Stimulated activated CD4-positive, alpha-beta T cell treated with anti-CD3 and anti-CD28 coated beads, Interleukin-2, amount 100 ng/mL, for 48 hours (primary cell): ENCODE measurements around the gene POLR3E.
A peak's percentile ranks its signal among the peaks of the same experiment; 100 is the strongest.

ENCODE experiments used
- DNase-seq, 2 donors: peaks; one replicate each; pipeline ENCODE4 v3.0.0-alpha.2; 2020

Gene POLR3E

DNA sequence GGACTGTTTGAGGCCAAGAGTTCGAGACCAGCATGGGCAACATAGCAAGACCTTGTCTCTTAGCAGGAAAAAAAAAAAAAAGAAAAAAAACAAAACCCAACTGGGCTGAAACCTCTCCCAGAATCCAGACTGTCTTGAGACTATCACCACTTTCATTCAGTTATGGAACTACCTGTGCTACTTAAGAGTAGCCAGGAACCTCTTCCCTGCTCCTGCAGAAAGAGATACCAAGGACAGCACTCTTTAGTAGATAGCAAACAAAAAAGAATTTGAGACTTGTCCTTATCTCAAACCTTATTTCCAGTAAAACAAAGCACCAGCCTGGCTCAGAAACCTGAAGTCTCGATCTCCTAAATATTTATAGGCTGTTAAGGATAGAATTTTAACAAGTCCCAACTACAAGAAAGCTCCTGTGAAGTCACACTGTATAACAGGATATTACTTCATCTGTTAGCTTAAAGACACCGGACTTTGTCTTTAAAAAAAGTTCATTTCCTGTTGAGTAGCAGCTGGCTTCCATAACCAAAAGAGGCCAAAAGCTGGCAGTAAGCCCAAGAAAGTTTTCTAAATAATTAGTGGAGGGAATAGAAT lies 72.1 kb downstream of the POLR3E start:
- no peak for DNase-seq

DNA sequence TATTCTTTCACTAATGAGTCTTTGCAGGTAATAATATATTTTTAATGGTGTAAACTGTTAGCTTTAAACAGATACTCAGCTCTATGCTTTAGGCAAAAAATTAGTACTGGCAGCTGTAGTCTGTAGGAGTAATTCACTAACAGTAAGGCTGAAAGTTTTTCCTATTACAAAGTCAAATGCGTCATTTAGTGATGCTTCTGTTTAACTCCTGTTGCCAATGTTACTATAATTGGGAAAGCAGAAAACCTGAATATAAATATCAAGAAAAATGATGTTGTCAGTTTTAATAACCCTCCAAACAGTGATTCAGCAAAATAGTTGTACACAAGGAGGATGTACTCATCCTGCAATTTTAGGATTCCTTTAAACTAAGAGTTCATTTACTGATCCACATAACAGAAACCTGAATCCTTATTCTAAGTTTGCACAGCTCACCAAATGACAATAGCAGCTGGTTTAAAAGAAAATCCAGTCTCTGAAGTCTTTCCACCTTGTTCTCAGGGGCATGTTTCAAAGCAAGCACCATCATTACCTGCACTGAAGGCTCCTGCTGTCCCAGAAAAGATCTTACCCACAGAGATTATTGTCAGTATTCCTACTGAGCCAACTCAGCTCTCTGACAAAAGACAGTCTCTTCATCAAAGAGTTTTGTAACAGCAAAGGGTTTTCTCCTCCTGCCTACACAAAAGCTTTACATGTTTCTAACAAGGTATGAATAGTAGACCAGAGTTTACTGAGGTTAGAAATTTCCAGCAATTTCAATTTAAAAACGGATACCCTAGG lies 73.0 kb downstream of the POLR3E start:
- DNase-seq: no peak

DNA sequence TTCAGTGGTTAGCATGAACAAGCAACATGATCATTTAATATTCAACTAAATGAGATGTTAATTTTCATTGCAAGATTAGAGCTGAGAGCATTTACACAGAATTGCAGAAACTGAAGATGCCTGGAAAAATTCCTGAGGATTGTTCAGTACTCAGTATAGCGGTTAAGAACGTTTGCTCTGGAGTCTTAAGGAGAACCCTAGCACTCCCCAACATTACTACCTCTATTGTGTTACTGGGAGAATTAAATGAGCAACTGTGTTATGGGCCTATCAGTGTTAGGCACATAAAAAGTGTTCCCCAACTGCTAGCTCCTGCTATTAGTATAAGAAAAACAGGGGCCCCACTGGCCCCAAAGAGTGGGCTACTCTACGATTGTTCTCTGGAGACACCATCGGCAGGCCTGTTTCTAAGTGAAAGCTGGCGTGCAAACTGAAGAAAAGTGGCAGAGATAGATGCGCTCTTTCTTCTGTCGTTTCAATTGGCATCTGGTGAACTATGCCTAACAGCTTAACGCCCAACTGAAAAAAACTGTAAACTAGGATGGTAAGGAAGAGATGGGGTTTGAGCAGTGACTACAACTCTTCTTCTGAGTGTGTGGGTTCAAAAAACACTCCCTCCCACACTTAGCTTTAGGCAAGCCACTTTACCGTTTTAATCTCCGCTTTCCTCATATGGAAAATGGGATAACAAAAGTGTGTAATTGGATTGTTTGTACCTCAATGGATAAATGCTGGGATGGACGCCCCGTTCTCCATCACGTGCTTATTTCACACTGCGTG lies 75.9 kb downstream of the POLR3E start:
- DNase-seq: no peak

DNA sequence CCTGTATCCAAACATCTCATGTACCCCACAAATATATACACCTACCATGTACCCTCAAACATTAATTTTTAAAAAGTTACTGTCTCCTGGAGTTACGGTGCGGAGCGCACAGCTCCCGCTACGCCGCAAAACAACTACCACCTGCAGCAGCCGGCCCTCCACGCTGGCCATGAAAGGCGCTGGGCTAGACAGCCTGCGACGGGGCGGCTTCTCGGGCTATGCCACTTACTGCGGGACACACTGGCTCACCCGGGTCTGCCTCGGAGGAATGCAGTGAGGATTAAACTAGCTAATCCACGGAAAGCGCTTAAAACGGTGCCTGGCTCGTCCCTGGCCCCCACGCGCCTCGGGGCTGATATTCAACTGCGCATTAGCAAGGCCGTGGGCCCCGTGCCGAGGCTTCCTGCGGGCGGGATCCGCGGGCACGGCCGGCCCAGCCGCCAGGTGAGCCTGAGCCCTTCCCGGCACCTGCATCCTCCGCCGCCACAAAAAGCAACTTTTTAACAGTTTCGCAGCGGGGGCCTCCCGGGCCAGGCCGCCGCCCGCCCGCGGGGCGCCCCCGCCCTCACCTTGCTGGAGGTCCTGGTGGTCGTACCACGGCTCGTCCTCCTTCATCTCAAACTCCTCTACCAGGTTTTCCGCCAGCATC lies 76.6 kb downstream of the POLR3E start:
- peak; percentile 31 for DNase-seq

DNA sequence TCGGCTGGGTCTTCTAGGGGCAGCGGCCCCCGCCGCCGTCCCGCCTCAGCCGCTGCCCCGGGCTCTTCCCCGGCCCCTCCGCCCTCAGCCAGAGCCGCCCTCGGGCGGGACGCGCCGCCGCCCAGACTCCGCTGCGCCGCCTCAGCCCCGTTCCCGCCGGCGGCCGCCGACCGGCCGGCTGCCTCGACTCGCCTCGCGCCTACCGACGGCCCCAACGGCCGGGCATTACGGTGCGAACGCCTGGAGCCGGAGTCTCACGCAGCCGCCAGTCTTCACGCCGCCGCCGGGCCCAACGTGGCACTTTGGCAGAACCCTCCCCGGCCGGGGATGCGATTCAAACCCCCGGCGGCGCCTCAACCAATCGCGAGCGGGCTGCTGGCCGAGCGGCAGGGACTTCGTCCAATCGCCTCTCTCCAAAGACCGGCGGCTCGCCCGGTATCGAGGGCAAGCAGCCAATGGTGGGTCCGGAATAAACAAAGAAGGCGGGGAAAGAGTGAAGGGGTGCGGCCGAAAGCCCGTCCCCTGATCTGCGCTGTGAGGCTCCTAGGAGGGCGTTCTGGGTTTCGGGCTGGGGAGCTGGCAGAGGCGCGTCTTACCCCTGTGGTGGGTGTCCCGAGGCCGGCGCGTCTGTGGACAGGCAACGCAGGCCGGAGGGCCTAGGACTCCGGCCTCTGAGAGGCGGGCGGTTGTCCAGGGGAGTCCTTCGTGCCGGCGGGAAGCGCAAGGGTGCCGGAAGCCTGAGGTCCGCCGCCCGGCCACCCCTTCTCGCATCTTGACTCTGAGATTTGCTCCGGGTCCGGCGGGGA lies 77.3 kb downstream of the POLR3E start, which contains the start of gene CDR2:
CDR2 (minus strand) TSS at position 309 of the 806 bp plus-strand sequence. CDS start 310 bp downstream, outside the sequence.
- peak; percentile 94 to 96 for DNase-seq

DNA sequence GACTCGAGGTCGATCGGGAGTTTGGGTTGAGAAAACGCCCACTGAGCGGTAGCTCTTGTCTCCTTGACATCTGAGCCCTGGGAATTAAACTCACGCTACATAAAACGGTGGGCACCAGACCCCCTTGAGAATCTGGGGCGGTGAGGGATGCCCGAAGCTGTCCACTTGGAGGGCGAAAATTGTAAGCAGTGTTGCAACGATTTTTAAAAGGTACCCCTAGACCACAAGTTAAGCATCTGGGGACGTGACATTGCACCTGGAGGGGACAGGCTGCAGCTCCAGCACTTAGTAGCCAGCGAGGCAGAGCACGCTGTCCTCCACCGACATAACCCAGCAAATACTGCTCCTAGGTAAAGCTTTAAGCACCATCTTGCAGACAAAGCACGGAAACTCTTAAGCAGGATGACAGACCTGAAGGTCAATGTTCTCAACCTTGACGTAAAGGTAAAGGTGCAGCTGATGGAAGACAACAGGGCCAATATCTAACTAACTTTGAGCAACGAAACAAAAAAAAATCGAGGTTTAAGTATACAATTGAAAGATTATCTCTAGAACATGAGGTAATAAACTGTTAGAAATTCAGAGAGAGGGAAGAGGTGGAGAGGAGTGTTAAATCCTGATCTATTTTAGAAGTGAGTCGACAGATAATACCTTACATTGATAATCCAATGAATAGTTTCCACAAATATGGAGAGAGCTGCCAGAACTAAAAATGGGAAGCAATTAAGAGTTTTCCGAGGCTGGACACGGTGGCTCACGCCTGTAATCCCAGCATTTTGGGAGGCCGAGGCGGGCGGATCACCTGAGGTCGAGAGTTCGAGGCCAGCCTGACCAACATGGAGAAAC lies 78.1 kb downstream of the POLR3E start:
- DNase-seq: no peak

DNA sequence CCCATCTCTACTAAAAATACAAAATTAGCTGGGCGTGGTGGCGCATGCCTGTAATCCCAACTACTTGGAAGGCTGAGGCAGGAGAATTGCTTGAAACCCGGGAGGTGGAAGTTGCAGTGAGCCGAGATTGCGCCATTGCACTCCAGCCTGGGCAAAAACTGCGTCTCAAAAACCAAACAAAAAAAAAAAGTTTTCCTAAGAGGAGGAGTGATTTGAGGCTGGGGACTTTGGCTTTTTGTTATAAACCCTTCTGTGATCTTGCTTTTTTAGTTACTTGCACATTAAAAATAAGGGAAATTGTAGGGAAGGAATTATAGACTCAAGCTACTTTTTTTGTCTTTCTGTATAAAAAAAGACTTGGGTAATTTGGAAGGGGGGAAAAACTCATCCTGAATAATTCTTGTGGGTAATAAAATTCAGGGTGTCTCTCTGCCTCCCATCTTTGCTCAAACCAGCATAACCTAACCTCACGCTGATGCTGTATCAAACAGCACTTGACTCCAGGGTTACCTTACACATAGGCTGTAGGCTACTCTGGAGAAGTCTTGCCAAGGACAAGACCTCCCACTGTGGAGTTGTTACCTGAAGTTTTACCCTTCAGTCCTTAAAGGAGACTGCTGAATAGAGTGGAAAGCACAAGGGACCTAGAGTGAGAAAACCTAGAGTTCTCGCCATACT lies 78.9 kb downstream of the POLR3E start:
- no peak for DNase-seq

DNA sequence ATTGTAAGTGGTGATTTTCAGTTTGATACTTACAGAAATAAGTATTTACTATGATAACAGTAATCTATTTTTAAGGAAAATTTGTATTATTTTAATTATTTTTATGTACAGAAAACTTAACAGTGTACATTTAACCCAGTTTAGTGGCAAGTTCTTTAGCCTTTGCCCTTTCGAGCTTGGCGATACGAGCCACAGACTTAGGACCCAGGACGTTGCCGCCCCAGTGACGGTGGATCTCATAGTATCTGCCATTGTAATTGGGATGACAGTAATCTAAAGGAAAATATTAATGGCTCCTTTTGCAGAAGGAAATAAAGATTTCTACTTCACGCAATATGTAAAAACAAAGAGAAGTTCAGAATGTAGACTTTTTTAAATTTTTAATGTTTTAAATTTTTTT lies 82.4 kb downstream of the POLR3E start:
- no peak for DNase-seq

DNA sequence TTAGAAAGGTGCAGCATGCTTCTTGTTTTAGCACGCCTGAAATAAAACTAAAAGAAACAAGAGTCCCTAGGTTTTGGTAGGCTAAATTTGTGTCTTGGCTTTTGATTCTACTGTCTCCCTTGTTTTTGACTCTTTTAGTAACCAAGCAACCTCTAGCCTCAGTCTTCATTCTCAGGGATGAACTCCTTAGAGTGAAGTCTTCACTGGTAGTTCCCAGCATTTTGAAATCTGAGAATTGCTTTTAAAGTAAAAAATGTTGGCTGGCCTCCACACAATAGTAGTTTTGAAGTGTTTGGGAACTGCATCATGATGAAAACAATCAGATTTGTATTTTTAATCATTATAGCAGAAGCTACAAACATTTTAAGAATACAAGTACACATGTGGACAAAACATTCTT lies 83.3 kb downstream of the POLR3E start:
- DNase-seq: no peak

DNA sequence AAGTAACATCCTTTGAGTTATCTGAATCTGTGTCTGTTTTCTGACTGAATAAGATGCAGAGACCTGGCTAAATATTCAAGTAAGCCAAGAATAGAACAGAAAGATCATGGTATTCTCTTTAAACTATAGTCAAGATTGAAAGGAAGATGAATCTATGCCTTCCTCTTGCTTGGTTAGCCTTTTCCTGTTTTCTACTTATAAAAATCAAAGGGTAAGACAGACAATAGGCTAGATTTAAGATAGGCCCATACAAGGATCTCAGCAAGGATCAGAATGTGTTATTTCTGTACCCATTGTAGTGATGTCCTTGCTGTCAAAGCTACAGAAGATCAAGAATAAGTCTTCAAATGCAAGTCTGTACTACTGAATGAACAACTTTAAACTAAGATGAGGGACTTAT lies 84.2 kb downstream of the POLR3E start:
- DNase-seq: no peak

DNA sequence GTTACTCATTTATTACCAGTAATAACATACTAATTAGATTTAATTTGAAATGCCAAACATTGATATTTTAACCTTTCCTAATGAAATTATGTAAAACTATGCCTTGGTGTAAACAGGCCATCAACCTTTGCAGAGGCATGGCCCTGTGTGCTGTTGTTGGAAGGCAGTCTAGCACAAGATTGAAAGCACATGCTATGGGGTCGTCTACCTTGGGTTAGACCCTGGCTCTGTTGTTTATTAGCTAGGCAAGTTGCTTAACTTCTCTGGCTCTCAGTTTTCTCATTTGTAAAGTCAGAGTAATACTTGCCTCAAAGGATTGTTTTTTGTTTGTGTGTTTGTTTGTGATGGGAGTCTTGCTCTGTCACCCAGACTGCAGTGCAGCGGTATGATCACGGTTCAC lies 86.6 kb downstream of the POLR3E start:
- no peak for DNase-seq
